Uterus (tissue), 2 donors: ENCODE measurements around the gene TMEM82.

Experiments used
- POLR2A ChIP-seq, 2 donors: fragments of 450-650 bp; IDR thresholded peaks; one replicate each; pipeline ENCODE4 v1.6.1; 2016; ENCODE audit warnings: antibody characterized with exemption in 2 of 2, mild to moderate bottlenecking in 1 of 2, moderate library complexity in 1 of 2
- TF ChIP-seq, protein P1 (sequence below), 4 experiments: fragments of 200-600 bp in 2 of 4; fragments of 450-650 bp in 2 of 4; sonication (generic) in 2 of 4; IDR thresholded peaks; one replicate each; pipeline ENCODE4 v1.5.1; 2016 to 2019; ENCODE audit warnings: antibody characterized with exemption in 4 of 4, mild to moderate bottlenecking in 2 of 4, moderate library complexity in 1 of 4

DNA sequence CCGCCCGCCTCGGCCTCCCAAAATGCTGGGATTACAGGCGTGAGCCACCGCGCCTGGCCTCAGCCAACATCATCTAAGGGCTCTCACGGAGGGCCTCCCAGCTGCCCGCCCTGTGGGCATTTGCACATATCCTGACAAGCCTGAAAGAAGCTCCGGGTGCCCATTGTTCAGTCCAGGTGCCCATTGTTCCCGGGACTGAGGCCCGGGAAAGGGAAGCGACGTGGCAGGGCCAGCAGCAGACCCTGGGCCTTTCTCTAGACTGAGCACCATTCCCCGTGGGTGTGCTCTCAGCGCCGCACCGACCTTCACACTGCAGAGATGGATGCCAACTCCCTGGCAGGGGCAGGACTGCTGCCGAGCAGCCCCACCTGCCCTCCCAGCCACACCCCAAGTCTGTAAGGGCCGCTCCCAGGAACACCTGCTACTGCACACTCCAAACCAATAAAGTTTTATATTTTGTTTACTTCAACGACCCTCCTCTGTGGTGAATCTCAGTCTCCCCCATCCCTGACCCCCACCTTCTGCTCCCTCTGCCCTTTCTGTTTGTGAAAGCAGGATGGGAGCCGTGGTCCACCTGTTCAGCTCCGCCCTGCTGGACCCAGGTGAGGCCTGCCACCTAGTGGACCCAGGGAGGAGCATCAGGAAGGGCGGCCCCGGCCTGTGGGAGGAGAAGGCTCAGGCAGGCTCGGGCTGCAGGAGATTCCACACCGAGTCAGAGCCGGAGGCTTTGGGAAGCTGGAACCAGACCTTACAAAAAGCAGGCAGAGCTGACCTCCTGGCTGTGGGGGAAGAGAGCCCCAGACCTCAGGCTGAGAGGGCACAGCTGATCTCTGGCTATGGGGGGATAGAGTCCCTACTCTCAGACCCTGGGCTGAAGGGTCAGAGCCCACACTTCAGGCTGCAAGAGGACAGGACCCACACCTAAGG is 1.1 kb upstream of the TMEM82 start:
- TF ChIP-seq, protein P1, sequence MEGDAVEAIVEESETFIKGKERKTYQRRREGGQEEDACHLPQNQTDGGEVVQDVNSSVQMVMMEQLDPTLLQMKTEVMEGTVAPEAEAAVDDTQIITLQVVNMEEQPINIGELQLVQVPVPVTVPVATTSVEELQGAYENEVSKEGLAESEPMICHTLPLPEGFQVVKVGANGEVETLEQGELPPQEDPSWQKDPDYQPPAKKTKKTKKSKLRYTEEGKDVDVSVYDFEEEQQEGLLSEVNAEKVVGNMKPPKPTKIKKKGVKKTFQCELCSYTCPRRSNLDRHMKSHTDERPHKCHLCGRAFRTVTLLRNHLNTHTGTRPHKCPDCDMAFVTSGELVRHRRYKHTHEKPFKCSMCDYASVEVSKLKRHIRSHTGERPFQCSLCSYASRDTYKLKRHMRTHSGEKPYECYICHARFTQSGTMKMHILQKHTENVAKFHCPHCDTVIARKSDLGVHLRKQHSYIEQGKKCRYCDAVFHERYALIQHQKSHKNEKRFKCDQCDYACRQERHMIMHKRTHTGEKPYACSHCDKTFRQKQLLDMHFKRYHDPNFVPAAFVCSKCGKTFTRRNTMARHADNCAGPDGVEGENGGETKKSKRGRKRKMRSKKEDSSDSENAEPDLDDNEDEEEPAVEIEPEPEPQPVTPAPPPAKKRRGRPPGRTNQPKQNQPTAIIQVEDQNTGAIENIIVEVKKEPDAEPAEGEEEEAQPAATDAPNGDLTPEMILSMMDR (IDR thresholded peaks at IDR 0.05), result peak; percentile 75 to 90 (median 85)
- no peak for TF ChIP-seq POLR2A (IDR thresholded peaks at IDR 0.05)
